SK-N-SH treated with all-trans-retinoic acid at 6 μM for 48 hours (cell line): ENCODE results near the gene NRL.

Experiments used
- ATAC-seq: fragments of 200-7000 bp; cut with Tn5 transposase; 3 replicates; pipeline ENCODE4 v1.9.1; 2020; ENCODE audit warnings: mild to moderate bottlenecking, moderate library complexity
- ARNTL ChIP-seq: fragments of 450-650 bp; formaldehyde crosslinking; IDR thresholded peaks from 2 replicates; pipeline ENCODE4 v1.5.0; 2020; ENCODE audit warnings: low read depth, mild to moderate bottlenecking, moderate library complexity, borderline replicate concordance
- CSDC2 ChIP-seq: fragments of 250-450 bp; sonication (Bioruptor Pico); IDR thresholded peaks from 2 replicates; pipeline ENCODE4 v1.5.0; 2020; ENCODE audit warnings: mild to moderate bottlenecking, moderate library complexity
- ESRRG ChIP-seq: fragments of 250-450 bp; sonication (Bioruptor Pico); IDR thresholded peaks from 2 replicates; pipeline ENCODE4 v1.6.1; 2021; ENCODE audit warnings: mild to moderate bottlenecking
- GLIS3 ChIP-seq: fragments of 250-450 bp; sonication (Bioruptor Pico); IDR thresholded peaks from 2 replicates; pipeline ENCODE4 v1.5.0; 2020; ENCODE audit warnings: mild to moderate bottlenecking, moderate library complexity
- ISL1 ChIP-seq: fragments of 250-450 bp; sonication (Bioruptor Pico); IDR thresholded peaks from 2 replicates; pipeline ENCODE4 v2.1.2; 2022; ENCODE audit warnings: mild to moderate bottlenecking, moderate library complexity
- PPARA ChIP-seq: fragments of 250-450 bp; sonication (Bioruptor Pico); IDR thresholded peaks from 2 replicates; pipeline ENCODE4 v1.5.0; 2020; ENCODE audit warnings: mild to moderate bottlenecking, borderline replicate concordance
- RARB ChIP-seq: fragments of 250-450 bp; sonication (Bioruptor Pico); IDR thresholded peaks from 2 replicates; pipeline ENCODE4 v1.8.0; 2021; ENCODE audit warnings: mild to moderate bottlenecking, moderate library complexity
- SNAI2 ChIP-seq: fragments of 250-450 bp; sonication (Bioruptor Pico); IDR thresholded peaks from 2 replicates; pipeline ENCODE4 v1.5.0; 2020; ENCODE audit warnings: mild to moderate bottlenecking, moderate library complexity
- TCF4 ChIP-seq: fragments of 250-450 bp; sonication (Bioruptor Pico); IDR thresholded peaks from 2 replicates; pipeline ENCODE4 v1.8.0; 2021; ENCODE audit warnings: mild to moderate bottlenecking, moderate library complexity, borderline replicate concordance
- TOX ChIP-seq: fragments of 250-450 bp; sonication (Bioruptor Pico); IDR thresholded peaks from 2 replicates; pipeline ENCODE4 v1.8.0; 2021; ENCODE audit warnings: mild to moderate bottlenecking, moderate library complexity, borderline replicate concordance
- ZC3H10 ChIP-seq: fragments of 250-450 bp; sonication (Bioruptor Pico); IDR thresholded peaks from 2 replicates; pipeline ENCODE4 v1.5.1; 2021; ENCODE audit warnings: mild to moderate bottlenecking, moderate library complexity
- ZFP3 ChIP-seq: fragments of 250-450 bp; sonication (Bioruptor Pico); IDR thresholded peaks from 2 replicates; pipeline ENCODE4 v1.5.0; 2020; ENCODE audit warnings: mild to moderate bottlenecking, moderate library complexity
- ZNF565 ChIP-seq: fragments of 450-650 bp; formaldehyde crosslinking; conservative IDR thresholded peaks from 2 replicates; pipeline ENCODE4 v1.5.0; 2020; ENCODE audit warnings: low read depth, mild to moderate bottlenecking, moderate library complexity
- ZNF70 ChIP-seq: fragments of 450-650 bp; formaldehyde crosslinking; IDR thresholded peaks from 2 replicates; pipeline ENCODE4 v1.5.0; 2020; ENCODE audit warnings: mild to moderate bottlenecking, moderate library complexity
- ZNF8 ChIP-seq: fragments of 450-650 bp; formaldehyde crosslinking; IDR thresholded peaks from 2 replicates; pipeline ENCODE4 v1.5.0; 2020; ENCODE audit warnings: mild to moderate bottlenecking, moderate library complexity
- TF ChIP-seq, protein P1 (sequence below): fragments of 250-450 bp; sonication (Bioruptor Pico); IDR thresholded peaks from 2 replicates; pipeline ENCODE4 v1.5.1; 2020; ENCODE audit warnings: low read depth, mild to moderate bottlenecking, moderate library complexity
- TF ChIP-seq, protein P2 (sequence below): fragments of 250-450 bp; sonication (Bioruptor Pico); IDR thresholded peaks from 2 replicates; pipeline ENCODE4 v1.8.0; 2021; ENCODE audit warnings: low read depth, mild to moderate bottlenecking, moderate library complexity, borderline replicate concordance
- TF ChIP-seq, protein P3 (sequence below): fragments of 250-450 bp; sonication (Bioruptor Pico); IDR thresholded peaks from 2 replicates; pipeline ENCODE4 v1.5.1; 2021; ENCODE audit warnings: mild to moderate bottlenecking, moderate library complexity
- TF ChIP-seq, protein P4 (sequence below): fragments of 250-450 bp; sonication (Bioruptor Pico); IDR thresholded peaks from 2 replicates; pipeline ENCODE4 v1.8.0; 2020; ENCODE audit warnings: mild to moderate bottlenecking, moderate library complexity, borderline replicate concordance

Gene NRL

DNA sequence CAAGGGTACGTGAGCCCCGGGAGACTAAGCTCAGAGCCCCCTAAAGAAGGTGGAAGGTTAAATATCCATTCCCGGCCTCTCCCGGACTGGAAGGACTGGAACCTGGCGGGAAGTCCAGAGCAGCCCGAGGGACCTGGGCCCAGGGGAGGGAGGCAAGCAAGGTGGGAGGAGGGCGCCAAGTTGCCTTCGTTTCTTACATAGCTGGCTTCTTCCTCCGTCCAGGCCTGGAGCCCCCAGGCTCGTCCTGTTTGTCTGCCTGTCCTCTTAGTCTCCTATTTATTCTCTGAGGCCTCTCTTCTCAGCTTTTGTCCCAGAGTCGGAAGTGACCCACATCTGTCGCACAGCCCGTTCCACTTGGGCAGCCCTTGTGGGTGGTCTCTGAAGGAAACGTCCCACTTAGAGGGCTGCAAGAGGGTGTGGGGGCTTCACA, 19.9 kb downstream of the NRL start:
- peak; percentile 21 for ATAC-seq
- TF ChIP-seq, protein P1, sequence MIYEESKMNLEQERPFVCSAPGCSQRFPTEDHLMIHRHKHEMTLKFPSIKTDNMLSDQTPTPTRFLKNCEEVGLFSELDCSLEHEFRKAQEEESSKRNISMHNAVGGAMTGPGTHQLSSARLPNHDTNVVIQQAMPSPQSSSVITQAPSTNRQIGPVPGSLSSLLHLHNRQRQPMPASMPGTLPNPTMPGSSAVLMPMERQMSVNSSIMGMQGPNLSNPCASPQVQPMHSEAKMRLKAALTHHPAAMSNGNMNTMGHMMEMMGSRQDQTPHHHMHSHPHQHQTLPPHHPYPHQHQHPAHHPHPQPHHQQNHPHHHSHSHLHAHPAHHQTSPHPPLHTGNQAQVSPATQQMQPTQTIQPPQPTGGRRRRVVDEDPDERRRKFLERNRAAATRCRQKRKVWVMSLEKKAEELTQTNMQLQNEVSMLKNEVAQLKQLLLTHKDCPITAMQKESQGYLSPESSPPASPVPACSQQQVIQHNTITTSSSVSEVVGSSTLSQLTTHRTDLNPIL (CRISPR knock-in tag): no peak
- no peak for TF ChIP-seq ARNTL (CRISPR knock-in tag)
- TF ChIP-seq ZNF565 (CRISPR knock-in tag): no peak
- TF ChIP-seq RARB (CRISPR knock-in tag): no peak
- TF ChIP-seq ESRRG: no peak
- TF ChIP-seq ZNF70: no peak
- TF ChIP-seq, protein P2, sequence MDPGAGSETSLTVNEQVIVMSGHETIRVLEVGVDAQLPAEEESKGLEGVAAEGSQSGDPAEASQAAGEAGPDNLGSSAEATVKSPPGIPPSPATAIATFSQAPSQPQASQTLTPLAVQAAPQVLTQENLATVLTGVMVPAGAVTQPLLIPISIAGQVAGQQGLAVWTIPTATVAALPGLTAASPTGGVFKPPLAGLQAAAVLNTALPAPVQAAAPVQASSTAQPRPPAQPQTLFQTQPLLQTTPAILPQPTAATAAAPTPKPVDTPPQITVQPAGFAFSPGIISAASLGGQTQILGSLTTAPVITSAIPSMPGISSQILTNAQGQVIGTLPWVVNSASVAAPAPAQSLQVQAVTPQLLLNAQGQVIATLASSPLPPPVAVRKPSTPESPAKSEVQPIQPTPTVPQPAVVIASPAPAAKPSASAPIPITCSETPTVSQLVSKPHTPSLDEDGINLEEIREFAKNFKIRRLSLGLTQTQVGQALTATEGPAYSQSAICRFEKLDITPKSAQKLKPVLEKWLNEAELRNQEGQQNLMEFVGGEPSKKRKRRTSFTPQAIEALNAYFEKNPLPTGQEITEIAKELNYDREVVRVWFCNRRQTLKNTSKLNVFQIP: no peak
- no peak for TF ChIP-seq GLIS3 (CRISPR knock-in tag)
- no peak for TF ChIP-seq ZFP3 (CRISPR knock-in tag)
- no peak for TF ChIP-seq PPARA (CRISPR knock-in tag)
- TF ChIP-seq TCF4 (CRISPR knock-in tag): no peak
- TF ChIP-seq TOX (CRISPR knock-in tag): no peak
- TF ChIP-seq ISL1 (CRISPR knock-in tag): no peak
- TF ChIP-seq SNAI2 (CRISPR knock-in tag): no peak
- TF ChIP-seq CSDC2 (CRISPR knock-in tag): no peak
- TF ChIP-seq, protein P3, sequence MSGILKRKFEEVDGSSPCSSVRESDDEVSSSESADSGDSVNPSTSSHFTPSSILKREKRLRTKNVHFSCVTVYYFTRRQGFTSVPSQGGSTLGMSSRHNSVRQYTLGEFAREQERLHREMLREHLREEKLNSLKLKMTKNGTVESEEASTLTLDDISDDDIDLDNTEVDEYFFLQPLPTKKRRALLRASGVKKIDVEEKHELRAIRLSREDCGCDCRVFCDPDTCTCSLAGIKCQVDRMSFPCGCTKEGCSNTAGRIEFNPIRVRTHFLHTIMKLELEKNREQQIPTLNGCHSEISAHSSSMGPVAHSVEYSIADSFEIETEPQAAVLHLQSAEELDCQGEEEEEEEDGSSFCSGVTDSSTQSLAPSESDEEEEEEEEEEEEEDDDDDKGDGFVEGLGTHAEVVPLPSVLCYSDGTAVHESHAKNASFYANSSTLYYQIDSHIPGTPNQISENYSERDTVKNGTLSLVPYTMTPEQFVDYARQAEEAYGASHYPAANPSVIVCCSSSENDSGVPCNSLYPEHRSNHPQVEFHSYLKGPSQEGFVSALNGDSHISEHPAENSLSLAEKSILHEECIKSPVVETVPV: no peak

DNA sequence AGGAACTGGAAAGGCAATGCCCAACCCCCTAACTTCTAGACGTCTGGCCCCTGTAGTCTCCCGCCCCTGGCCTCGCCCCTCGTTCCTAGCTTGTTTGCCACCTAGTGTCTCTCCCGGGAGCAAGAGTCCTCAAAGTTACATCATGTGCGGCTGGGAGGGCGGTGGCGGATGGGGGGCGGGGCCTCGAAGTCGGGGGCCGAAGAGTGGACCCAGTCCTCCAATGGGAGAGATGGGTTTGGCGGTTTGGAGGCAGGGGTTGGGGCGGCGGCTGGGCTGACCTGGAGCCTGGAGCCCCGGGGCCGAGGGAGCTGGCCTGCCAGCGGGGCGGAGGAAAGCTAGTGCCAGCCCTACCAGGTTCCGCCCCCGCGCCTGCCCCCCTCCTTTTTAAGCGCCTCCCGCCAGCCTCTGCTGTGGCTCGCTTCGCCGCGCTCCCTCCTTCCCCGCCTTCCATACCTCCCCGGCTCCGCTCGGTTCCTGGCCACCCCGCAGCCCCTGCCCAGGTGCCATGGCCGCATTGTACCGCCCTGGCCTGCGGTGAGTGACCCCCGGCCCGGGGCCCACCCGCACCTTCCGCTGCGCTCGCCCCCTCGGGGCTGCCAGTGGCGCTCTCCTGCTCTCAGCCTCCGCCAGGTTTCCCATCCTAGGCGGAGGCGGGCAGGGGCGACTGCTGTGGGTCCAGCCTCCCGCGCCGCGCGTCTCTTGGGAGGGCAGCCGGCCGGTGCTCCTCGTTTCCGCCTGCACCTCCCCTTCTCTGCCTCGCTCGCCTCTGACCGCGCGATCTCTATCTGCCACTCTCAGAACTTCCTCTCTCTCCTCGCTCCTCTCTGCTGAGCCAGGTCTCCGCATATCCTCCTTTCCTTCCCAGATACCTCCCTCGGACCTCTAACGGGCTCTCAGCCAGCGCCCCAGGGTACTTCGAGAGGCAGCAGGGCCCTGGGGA, 20.6 kb downstream of the NRL start, which contains the start of gene PCK2:
TSS of gene PCK2 (plus strand) at position 411 of the 940 bp plus-strand sequence. CDS start at position 506, 95 bp downstream.
- peak; percentile 89 for ATAC-seq
- TF ChIP-seq ZNF70: peak; percentile 96
- TF ChIP-seq, protein P4, sequence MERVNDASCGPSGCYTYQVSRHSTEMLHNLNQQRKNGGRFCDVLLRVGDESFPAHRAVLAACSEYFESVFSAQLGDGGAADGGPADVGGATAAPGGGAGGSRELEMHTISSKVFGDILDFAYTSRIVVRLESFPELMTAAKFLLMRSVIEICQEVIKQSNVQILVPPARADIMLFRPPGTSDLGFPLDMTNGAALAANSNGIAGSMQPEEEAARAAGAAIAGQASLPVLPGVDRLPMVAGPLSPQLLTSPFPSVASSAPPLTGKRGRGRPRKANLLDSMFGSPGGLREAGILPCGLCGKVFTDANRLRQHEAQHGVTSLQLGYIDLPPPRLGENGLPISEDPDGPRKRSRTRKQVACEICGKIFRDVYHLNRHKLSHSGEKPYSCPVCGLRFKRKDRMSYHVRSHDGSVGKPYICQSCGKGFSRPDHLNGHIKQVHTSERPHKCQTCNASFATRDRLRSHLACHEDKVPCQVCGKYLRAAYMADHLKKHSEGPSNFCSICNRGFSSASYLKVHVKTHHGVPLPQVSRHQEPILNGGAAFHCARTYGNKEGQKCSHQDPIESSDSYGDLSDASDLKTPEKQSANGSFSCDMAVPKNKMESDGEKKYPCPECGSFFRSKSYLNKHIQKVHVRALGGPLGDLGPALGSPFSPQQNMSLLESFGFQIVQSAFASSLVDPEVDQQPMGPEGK (CRISPR knock-in tag): no peak

DNA sequence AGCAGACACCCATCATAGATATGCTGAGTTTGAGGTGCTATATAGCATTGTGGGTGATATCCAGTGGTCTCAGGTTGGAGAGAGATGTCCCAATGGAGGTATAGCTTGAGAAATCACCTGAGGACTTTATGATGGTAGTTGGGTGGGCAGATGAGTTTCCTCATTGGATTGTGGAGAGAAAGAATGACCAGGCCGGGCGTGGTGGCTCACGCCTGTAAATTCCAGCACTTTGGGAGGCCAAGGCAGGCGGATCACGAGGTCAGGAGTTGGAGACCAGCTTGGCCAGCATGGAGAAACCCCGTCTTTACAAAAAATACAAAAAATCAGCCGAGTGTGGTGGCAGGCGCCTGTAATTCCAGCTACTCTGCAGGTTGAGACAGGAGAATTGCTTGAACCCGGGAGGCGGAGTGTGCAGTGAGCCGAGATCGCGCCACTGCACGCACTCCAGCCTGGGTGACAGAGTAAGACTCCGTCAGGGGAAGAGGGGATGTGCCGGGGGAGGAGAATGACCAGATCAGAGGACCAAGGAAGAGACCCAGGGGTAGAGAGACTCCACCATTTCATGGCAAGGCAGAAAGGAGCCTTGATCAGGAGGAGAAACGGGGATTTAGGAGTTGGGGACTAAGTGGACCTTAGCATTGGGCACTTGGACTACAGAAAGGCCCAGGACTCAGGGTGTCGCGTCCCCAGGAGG, 21.4 kb downstream of the NRL start:
- TF ChIP-seq ZC3H10 (no peak), CSDC2 (CRISPR knock-in tag) (no peak), SNAI2 (CRISPR knock-in tag) (no peak), ZFP3 (CRISPR knock-in tag) (no peak), GLIS3 (CRISPR knock-in tag) (no peak), ZNF8 (no peak), RARB (CRISPR knock-in tag) (no peak), ESRRG (no peak), PPARA (CRISPR knock-in tag) (no peak), TCF4 (CRISPR knock-in tag) (no peak)
- TF ChIP-seq, protein P4 (CRISPR knock-in tag): no peak
- TF ChIP-seq, protein P3: no peak
- TF ChIP-seq, protein P1 (CRISPR knock-in tag): no peak

More for the DNA sequence above, 21.4 kb downstream of the NRL start:
- no peak for ATAC-seq
